SU-DHL-6 (cell line): Measurements from ENCODE around the gene TMEM134.

Source experiments
- EZH2phosphoT487 ChIP-seq: fragments of 200-600 bp; sonication (generic), shearing (Covaris generic); conservative IDR thresholded peaks from 2 replicates; pipeline ENCODE4 v1.6.1; 2018; ENCODE audit warnings: mild to moderate bottlenecking, antibody characterized with exemption, low read length, moderate library complexity, mixed read lengths
- TF ChIP-seq, protein P1 (sequence below): fragments of 200-600 bp; sonication (generic); IDR thresholded peaks from one replicate; pipeline ENCODE4 v1.5.1; 2017; ENCODE audit warnings: antibody characterized with exemption, mild to moderate bottlenecking, low read length, moderate library complexity; ENCODE audit not compliant: insufficient read depth, poor library complexity, severe bottlenecking

DNA sequence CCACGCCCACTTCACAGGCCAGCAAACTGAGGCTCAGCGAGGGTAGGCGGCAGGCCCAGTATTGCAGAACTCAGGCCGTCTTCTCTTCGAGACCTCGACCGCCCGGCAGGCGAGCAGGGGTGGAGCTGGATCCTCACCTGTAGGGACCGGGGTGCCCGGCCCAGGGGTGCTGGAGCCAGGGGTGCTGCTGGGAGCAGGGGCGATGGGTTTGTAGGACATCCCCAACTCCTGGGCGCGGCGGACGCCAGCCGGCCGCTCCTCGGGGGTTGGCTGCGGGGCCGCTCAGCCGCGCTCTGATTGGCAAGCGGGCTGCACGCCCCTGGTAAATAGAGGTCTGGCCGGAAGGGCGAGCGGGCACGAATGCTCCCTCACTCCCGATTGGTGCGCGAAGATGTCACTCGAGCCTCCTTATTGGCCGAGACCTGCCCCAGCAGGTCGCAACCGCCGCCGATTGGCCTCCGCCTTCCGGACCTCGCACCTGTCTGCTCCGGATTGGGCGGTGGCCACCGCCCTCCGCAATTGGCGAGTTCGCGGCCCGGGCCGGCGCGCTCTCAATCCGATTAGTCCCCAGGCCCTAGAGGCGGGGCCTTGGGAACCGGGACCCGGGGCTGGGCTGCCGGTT is 38.9 kb upstream of the TMEM134 start, which contains the start of gene CDK2AP2:
- no peak for TF ChIP-seq EZH2phosphoT487
- TF ChIP-seq, protein P1, sequence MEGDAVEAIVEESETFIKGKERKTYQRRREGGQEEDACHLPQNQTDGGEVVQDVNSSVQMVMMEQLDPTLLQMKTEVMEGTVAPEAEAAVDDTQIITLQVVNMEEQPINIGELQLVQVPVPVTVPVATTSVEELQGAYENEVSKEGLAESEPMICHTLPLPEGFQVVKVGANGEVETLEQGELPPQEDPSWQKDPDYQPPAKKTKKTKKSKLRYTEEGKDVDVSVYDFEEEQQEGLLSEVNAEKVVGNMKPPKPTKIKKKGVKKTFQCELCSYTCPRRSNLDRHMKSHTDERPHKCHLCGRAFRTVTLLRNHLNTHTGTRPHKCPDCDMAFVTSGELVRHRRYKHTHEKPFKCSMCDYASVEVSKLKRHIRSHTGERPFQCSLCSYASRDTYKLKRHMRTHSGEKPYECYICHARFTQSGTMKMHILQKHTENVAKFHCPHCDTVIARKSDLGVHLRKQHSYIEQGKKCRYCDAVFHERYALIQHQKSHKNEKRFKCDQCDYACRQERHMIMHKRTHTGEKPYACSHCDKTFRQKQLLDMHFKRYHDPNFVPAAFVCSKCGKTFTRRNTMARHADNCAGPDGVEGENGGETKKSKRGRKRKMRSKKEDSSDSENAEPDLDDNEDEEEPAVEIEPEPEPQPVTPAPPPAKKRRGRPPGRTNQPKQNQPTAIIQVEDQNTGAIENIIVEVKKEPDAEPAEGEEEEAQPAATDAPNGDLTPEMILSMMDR: no peak
